GM12875 (cell line): ENCODE data around the gene ATP2B2.

Source experiments
- H3K4me3 ChIP-seq: one replicate; pipeline ENCODE4 v1.5.1; 2011; ENCODE audit warnings: low read depth, low read length, control low read depth
- CTCF ChIP-seq: IDR thresholded peaks from 2 replicates; pipeline ENCODE4 v1.5.1; 2011; ENCODE audit warnings: low read depth, mild to moderate bottlenecking, control low read depth, inconsistent platforms, low read length, moderate library complexity, borderline replicate concordance; ENCODE audit not compliant: insufficient read depth

Gene ATP2B2

GRCh38 chr3:10505050-10505790 is at the start of gene ATP2B2:
ATP2B2 (minus strand) TSS chr3:10505586; CDS start chr3:10449543, 56,043 bp downstream.
- TF ChIP-seq CTCF, result no peak
- no peak within 1 kb of the TSS for H3K4me3 ChIP-seq

DNA sequence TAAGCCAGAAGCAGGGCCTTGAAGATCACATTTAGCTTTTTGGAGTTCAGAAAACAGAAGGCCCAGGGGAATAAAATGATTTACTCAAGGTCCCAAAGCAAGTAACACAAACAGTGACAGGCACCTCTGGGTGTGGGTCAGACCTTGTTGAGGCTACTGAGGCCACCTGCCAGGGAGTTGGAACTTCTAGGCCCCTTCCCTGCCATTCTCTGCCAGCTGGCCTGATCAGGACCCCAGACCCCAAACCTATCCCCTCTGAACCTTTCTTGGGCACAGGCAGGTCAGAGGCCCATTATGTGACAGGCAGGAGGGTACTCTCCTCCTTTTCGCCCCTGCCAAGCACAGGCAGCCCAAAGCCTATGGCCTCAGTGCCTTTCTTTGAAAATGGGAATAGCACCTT is 49.4 kb upstream of the ATP2B2 start:
- no peak for TF ChIP-seq CTCF
- H3K4me3 ChIP-seq, result no peak overlapping the region

GRCh38 chr3:10554236-10554611 is 48.8 kb upstream of the ATP2B2 start:
- TF ChIP-seq CTCF, result no peak
- H3K4me3 ChIP-seq, result no peak overlapping the region

DNA sequence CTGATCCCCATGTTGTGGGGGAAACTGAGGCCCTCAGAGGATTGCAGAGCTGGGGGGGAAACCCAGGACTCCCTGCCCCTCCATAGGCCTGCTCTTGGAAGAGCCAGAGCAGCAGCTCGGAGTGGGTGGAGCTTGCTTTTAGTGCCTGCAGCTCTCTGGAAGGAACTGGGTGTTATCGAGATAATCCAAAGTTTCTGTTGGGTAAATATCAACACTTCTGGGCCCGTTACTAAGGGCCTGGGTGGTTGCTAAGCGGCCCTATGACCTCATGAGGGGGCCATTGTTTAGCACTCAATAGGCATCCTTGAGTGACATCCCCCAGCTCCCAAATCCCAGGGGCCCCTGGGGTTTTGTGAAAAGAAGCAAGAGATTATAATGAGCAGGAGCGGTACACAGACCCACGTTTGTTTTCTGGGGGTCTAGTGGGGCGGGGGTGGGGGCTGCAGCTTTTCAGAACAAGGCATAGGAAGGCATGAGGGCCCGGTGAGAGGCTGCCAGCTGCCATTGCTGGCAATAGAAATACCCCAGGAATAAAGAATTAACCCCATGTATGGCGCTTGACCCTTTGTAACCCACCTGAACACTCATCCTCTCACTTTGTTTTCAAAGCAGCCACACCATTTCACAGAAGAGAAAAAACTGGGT is 48.3 kb upstream of the ATP2B2 start:
- no peak for TF ChIP-seq CTCF
- H3K4me3 ChIP-seq, result no peak overlapping the region

DNA sequence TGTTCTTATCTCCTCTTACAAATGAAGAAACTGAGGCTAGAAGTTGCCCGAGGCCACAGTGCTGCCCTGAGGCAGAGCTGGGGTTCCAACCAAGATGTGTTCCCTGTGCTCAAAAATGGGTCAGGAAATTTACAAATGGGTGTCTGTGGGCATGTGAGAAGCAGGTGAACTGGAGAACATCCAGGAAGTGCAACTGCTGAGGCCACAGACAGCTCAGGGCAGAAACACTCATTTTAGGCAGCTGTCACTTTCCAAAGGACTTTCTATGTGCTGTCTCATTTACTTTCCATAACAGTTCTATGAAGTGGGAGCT is 47.2 kb upstream of the ATP2B2 start:
- TF ChIP-seq CTCF, result no peak

DNA sequence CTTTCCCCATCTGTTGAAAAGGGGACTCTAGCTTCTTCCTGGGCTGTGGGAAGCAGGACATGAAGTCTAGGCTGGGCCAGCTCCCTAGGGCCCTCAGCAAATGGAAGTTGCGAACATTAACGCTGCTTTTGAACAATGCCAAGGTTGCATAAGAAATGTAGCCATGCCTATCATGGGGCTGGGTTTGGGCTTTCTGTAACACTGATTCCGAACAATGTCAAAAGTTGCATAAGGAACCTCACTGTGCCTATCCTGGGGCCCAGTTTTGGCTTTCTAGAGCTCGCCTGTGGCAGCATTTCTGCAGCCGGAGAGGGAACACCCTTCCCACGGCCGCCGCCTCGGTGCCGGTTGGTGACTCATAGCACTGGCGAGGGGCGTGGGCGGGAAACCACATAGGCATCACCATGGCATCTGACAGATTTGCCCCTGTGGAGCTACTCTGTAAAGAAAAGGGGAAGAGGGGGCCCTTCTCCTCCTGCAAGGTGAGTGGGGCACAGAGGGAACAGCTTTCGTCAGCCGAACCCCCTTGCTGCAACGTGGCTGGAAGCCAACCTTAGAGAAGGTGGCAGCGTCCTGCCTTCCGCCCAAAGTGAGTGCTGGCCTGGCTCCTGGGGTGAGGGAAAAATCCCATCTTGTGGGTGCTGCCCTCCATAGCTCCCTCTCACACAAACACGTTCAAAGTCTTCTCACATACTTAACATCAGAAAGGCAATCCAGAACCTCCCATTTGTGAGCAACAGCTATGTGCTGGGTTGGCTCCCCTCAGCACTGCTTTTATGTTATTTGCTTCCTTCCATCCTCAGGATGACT is 46.6 kb upstream of the ATP2B2 start:
- TF ChIP-seq CTCF, result no peak
- no peak overlapping the region for H3K4me3 ChIP-seq

More for the DNA sequence above, 47.2 kb upstream of the ATP2B2 start:
- no peak overlapping the region for H3K4me3 ChIP-seq
